Measurements from ENCODE around the gene AATF.

The AATF gene

DNA sequence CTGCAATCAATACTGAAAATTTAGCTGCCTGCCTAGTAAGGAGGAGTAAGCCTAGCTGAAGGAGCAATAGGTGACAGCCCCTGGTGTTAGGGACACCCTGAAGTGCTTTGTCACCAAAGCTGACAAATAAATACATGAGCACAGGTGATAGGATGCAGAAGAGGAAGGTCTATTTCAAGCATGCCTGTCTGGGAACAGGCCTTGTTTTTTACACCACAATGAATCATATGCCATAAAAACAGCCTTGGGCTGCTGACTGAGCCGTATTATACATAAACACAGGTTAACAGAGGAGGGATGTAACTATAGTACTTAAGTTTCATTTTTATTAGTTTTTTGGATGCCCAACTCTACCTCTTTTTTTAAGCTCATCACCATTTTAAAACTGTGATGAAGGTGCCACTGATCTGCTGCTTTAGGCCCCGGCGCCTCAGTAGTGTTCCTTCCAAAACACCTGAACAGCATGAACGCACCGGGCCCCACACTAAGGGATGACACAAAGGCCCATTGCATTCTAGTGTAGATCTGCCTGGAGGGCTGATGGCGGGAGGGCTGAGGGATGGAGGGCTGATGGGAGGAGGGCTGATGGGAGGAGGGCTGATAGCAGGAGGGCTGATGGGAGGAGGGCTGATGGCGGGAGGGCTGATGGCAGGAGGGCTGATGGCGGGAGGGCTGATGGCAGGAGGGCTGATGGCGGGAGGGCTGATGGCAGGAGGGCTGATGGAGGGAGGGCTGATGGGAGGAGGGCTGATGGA, 150.3 kb downstream of the AATF start:
- no peak overlapping the region for H3K4me3 ChIP-seq (ENCODE audit: low read depth, low read length)
- H3K36me3 ChIP-seq = peaks cover 71% of the 10 kb centered on the region
- no peaks in the 10 kb centered on the region for H3K27me3 ChIP-seq
- peaks cover 5% of the 10 kb centered on the region; the same call in 1 of the 2 replicates for H3K4me1 ChIP-seq
- TF ChIP-seq, protein P1, sequence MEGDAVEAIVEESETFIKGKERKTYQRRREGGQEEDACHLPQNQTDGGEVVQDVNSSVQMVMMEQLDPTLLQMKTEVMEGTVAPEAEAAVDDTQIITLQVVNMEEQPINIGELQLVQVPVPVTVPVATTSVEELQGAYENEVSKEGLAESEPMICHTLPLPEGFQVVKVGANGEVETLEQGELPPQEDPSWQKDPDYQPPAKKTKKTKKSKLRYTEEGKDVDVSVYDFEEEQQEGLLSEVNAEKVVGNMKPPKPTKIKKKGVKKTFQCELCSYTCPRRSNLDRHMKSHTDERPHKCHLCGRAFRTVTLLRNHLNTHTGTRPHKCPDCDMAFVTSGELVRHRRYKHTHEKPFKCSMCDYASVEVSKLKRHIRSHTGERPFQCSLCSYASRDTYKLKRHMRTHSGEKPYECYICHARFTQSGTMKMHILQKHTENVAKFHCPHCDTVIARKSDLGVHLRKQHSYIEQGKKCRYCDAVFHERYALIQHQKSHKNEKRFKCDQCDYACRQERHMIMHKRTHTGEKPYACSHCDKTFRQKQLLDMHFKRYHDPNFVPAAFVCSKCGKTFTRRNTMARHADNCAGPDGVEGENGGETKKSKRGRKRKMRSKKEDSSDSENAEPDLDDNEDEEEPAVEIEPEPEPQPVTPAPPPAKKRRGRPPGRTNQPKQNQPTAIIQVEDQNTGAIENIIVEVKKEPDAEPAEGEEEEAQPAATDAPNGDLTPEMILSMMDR (IDR thresholded peaks at IDR 0.05; ENCODE audit: low read depth, low read length) = no peak
- no peak for DNase-seq
- H3K9me3 ChIP-seq = no peaks in the 10 kb centered on the region

DNA sequence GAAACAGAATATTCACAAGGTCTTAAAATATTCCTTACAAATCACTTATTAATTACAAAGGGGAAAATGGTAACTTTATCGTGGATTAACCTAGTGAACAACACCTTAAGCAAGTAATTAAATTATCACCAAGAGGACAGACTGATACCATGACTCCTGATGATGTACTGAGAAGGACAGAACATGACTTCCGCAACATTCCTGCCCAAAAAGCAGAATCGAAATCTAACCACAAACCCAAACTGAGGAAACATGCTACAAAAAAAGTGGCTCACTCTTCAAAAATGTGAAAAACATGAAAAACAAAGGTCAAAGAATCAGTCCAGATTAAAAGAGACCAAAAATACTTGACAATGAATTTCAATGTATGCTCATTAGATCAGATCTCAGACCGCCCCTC, 151.5 kb downstream of the AATF start:
- DNase-seq = no peak

DNA sequence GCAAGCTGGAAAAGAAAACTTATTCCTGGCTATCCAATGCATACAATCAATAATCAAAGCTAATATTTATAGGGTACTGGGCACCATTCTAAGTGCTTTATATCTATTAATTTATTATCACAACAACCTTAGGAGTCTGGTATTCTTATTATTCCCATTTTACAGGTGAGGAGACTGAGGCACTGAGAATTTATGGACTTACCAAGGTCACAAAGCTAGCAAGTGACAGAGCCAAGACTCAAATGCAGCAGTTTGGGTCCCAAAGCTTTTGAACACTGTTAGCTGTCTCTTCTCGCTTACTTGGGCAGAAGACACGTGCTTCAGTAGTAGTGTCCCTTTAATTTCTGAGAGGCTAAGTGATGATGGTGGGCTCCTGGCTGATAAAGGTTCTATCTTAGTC, 152.6 kb downstream of the AATF start:
- no peaks in the 10 kb centered on the region for H3K4me1 ChIP-seq
- peaks cover 57% of the 10 kb centered on the region for H3K36me3 ChIP-seq
- DNase-seq = no peak
- no peak overlapping the region for H3K4me3 ChIP-seq (ENCODE audit: low read depth, low read length)
- H3K27me3 ChIP-seq = no peaks in the 10 kb centered on the region
- TF ChIP-seq, protein P1 (IDR thresholded peaks at IDR 0.05; ENCODE audit: low read depth, low read length) = no peak
- H3K9me3 ChIP-seq = no peaks in the 10 kb centered on the region

More for the DNA sequence above, 151.5 kb downstream of the AATF start:
- Histone ChIP-seq H3K4me1 (no peaks in the 10 kb centered on the region), H3K4me3 (ENCODE audit: low read depth, low read length) (no peak overlapping the region), H3K27me3 (no peaks in the 10 kb centered on the region), H3K9me3 (no peaks in the 10 kb centered on the region), H3K36me3 (peaks cover 68% of the 10 kb centered on the region)
- TF ChIP-seq, protein P1 (IDR thresholded peaks at IDR 0.05; ENCODE audit: low read depth, low read length) = no peak

DNA sequence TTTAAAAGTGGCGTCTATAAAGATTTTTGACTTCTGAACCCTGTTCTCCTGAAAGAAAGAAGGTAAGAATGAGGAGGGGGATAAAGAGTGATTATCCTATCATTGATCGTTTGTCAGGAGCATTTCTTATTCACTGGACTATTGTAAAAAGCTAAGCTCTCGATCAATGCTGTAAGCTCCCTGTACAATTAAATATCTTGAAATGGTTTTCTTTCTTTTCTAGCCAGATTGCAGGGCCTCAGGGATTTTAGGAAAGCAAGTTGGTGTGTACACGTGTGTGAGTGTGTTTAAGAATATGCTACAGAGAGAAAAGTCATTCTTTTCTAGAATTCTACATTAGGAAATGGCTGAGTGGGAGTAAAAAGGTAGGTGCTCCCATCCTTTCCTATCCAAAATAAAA, 154.5 kb downstream of the AATF start:
- Histone ChIP-seq H3K4me1 (peaks cover 8% of the 10 kb centered on the region; the same call in 1 of the 2 replicates), H3K4me3 (ENCODE audit: low read depth, low read length) (no peak overlapping the region), H3K9me3 (no peaks in the 10 kb centered on the region), H3K36me3 (peaks cover 49% of the 10 kb centered on the region), H3K27me3 (no peaks in the 10 kb centered on the region)
- DNase-seq = no peak
- TF ChIP-seq, protein P1 (IDR thresholded peaks at IDR 0.05; ENCODE audit: low read depth, low read length) = no peak

DNA sequence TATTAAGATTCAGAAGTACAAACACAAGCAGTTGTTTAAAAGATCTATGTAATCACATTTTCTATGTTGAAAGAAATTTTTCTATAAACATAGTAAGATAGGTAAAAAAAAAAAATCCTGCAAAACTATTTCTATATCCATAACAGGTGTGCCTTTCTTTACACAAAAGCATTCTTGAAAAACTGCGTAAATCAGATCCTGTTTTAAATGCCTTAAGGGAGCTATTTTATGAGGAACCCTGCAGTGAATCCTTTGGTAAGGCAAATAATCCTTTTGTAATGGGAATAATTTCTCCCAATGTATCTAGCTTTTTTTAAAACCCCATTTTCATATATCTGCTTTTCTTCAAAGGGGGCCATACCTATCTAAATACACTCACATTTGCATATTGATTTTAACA, 157.3 kb downstream of the AATF start:
- no peak for DNase-seq
- peaks cover 60% of the 10 kb centered on the region for H3K36me3 ChIP-seq
- peaks cover 32% of the 10 kb centered on the region for H3K4me1 ChIP-seq

More for the DNA sequence above, 157.3 kb downstream of the AATF start:
- TF ChIP-seq, protein P1 (IDR thresholded peaks at IDR 0.05; ENCODE audit: low read depth, low read length) = no peak
- Histone ChIP-seq H3K4me3 (ENCODE audit: low read depth, low read length) (no peak overlapping the region), H3K27me3 (no peaks in the 10 kb centered on the region), H3K9me3 (no peaks in the 10 kb centered on the region)

All from BE2C (cell line).